CD4-positive, alpha-beta T cell (primary cell): Measurements from ENCODE around the gene RIPOR2. TPM values are rescaled to one million over a fixed set of nuclear protein-coding genes. Genes with fewer than 3 reads are reported as not detected.

ENCODE experiments used
- ATAC-seq: fragments of 200-7000 bp; cut with Tn5 transposase; one replicate; pipeline ENCODE4 v1.10.0; 2022; ENCODE audit warnings: mild to moderate bottlenecking; ENCODE audit not compliant: poor library complexity
- CTCF ChIA-PET: fragments of 350-600 bp; sonication (Branson Sonifier 250); formaldehyde crosslinking; loops from one replicate; lab custom pipeline; 2021; ENCODE audit warnings: antibody characterized with exemption, inconsistent platforms; lab: Charles Lee
- POLR2A ChIA-PET: fragments of 350-600 bp; sonication (Branson Sonifier 250); formaldehyde crosslinking; loops from one replicate; lab custom pipeline; 2021; ENCODE audit warnings: antibody characterized with exemption, inconsistent platforms; lab: Charles Lee
- DNase-seq, 14 experiments: peaks; one replicate each; pipeline ENCODE4 v3.0.0-alpha.2; 2013 to 2020; ENCODE audit warnings: mixed read lengths in 2 of 14
- H3K27ac ChIP-seq, 2 donors: one replicate each; pipeline versions ENCODE4 v1.5.1 to v1.7.0; 2013; ENCODE audit warnings: low read length in 2 of 2, low read depth in 1 of 2, mild to moderate bottlenecking in 1 of 2
- H3K27me3 ChIP-seq, 2 experiments: 1 replicate in 1 of 2; 2 replicates in 1 of 2; pipeline versions ENCODE4 v1.6.1 to v1.7.0; 2013; ENCODE audit warnings: low read length in 2 of 2, control low read depth in 1 of 2, mild to moderate bottlenecking in 1 of 2, moderate library complexity in 1 of 2; ENCODE audit not compliant: insufficient read depth in 2 of 2, control insufficient read depth in 1 of 2
- H3K36me3 ChIP-seq: one replicate; pipeline ENCODE4 v1.6.1; 2013; ENCODE audit warnings: low read length, control low read depth; ENCODE audit not compliant: insufficient read depth
- H3K4me1 ChIP-seq: one replicate; pipeline ENCODE4 v1.6.1; 2013; ENCODE audit warnings: low read length, control low read depth; ENCODE audit not compliant: insufficient read depth
- H3K4me3 ChIP-seq: one replicate; pipeline ENCODE4 v1.5.1; 2013; ENCODE audit warnings: mild to moderate bottlenecking, low read length, moderate library complexity
- H3K9me3 ChIP-seq, 2 experiments: 1 replicate in 1 of 2; 2 replicates in 1 of 2; pipeline versions ENCODE4 v1.6.1 to v1.7.0; 2013; ENCODE audit warnings: low read length in 2 of 2, mild to moderate bottlenecking in 2 of 2, control low read depth in 1 of 2, moderate library complexity in 1 of 2; ENCODE audit not compliant: control insufficient read depth in 1 of 2, insufficient read depth in 1 of 2
- H3K27ac Mint-ChIP-seq: one replicate; pipeline ENCODE4 v1.8.0; 2020; ENCODE audit warnings: mixed read lengths
- H3K27me3 Mint-ChIP-seq: one replicate; pipeline ENCODE4 v1.8.0; 2021; ENCODE audit warnings: mixed read lengths
- H3K36me3 Mint-ChIP-seq: one replicate; pipeline ENCODE4 v1.8.0; 2021; ENCODE audit warnings: low read depth, mixed read lengths
- H3K4me1 Mint-ChIP-seq: one replicate; pipeline ENCODE4 v1.8.0; 2021; ENCODE audit warnings: low read depth, mixed read lengths
- H3K4me3 Mint-ChIP-seq: one replicate; pipeline ENCODE4 v1.8.0; 2020; ENCODE audit warnings: mild to moderate bottlenecking, mixed read lengths
- H3K9me3 Mint-ChIP-seq: one replicate; pipeline ENCODE4 v1.8.0; 2020; ENCODE audit warnings: mixed read lengths
- intact Hi-C, 2 experiments: fragments of 100-400 bp; cut with DNase I in 1 of 2; cut with micrococcal nuclease in 1 of 2; formaldehyde crosslinking; loops; one replicate each; pipeline versions ENCODE4 v1.15.1 to v1.9.0; 2023 to 2025; cut with DNase I, micrococcal nuclease
- total RNA-seq, 174 experiments: library from RNA in 2 of 174; stranded (reverse) in 2 of 174; gene quantifications; one replicate each; pipeline ENCODE4 v1.2.3 and lab custom pipeline; 2021 to 2026
- TF ChIP-seq, protein P1 (sequence below): fragments of 200-600 bp; IDR thresholded peaks from one replicate; pipeline ENCODE4 v1.8.0; 2022; ENCODE audit warnings: antibody characterized with exemption, mild to moderate bottlenecking

The RIPOR2 gene
- total RNA-seq, 2 experiments from 2014 or later: 123 to 129 TPM

DNA sequence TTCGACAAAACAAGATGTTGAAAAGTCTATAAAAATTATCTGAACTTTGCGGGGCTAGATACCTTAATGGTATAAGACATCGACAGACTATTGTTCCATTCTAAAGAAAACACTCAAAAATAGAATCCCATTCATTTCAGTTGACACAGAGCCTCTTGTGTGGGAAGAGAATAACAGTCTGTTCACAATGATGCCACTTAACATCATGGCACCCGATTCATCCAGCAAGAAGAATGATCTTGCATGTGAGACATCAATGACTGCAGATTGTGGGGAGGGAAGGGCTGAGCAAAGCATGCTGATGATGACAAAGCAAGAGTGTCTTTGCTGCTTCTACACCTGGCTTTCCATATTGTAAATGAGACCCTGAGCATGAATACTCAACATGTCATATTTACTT is 87.3 kb downstream of the RIPOR2 start:
- DNase-seq: no peak
- Histone ChIP-seq H3K4me1 (peaks cover 26% of the 10 kb centered on the region), H3K27ac (no peak overlapping the region), H3K36me3 (peaks cover 98% of the 10 kb centered on the region), H3K4me3 (no peak overlapping the region), H3K27me3 (no peaks in the 10 kb centered on the region), H3K9me3 (no peaks in the 10 kb centered on the region)
- ChIA-PET POLR2A (interaction anchor here (0.6 kb wide), 1 partner anchor 147 kb away, joined by 3 read pairs; no protein-coding TSS in a partner anchor), CTCF (no interaction called here)
- no peaks in the 10 kb centered on the region for H3K27me3 Mint-ChIP-seq
- ATAC-seq: no peak
- TF ChIP-seq, protein P1, sequence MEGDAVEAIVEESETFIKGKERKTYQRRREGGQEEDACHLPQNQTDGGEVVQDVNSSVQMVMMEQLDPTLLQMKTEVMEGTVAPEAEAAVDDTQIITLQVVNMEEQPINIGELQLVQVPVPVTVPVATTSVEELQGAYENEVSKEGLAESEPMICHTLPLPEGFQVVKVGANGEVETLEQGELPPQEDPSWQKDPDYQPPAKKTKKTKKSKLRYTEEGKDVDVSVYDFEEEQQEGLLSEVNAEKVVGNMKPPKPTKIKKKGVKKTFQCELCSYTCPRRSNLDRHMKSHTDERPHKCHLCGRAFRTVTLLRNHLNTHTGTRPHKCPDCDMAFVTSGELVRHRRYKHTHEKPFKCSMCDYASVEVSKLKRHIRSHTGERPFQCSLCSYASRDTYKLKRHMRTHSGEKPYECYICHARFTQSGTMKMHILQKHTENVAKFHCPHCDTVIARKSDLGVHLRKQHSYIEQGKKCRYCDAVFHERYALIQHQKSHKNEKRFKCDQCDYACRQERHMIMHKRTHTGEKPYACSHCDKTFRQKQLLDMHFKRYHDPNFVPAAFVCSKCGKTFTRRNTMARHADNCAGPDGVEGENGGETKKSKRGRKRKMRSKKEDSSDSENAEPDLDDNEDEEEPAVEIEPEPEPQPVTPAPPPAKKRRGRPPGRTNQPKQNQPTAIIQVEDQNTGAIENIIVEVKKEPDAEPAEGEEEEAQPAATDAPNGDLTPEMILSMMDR: no peak
- intact Hi-C loops: loop anchor here in 1 of 2 experiments (2.0 kb wide), 1 partner anchor 146 kb away; no protein-coding TSS in a partner anchor
- peak overlapping the region; percentile 87 for H3K27ac Mint-ChIP-seq
- no peak overlapping the region for H3K4me3 Mint-ChIP-seq
- H3K4me1 Mint-ChIP-seq: peaks cover 60% of the 10 kb centered on the region
- H3K36me3 Mint-ChIP-seq: peaks cover 97% of the 10 kb centered on the region
- no peaks in the 10 kb centered on the region for H3K9me3 Mint-ChIP-seq

DNA sequence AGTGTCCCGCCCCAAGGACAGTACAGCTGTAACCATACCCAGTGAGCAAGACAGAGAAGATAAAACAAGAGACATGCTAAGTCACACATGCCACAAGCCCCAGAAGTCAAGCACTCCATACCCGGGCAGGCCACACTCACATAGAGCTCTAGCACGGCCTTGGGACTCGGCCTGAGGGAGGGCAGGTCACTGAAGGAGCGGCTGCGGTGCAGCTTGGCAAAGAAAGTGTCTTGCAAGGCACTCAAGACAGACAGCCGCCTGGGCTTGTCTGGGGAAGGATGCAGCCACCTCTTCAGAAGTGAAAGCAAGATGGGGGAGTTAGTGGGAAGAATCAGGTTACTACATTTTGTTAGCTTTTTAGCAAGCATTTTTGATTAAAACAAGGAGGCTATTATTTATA is 88.4 kb downstream of the RIPOR2 start:
- Histone ChIP-seq H3K36me3 (peaks cover 98% of the 10 kb centered on the region), H3K27ac (no peak overlapping the region), H3K4me3 (no peak overlapping the region), H3K4me1 (peaks cover 33% of the 10 kb centered on the region), H3K9me3 (no peaks in the 10 kb centered on the region), H3K27me3 (no peaks in the 10 kb centered on the region)
- no peaks in the 10 kb centered on the region for H3K9me3 Mint-ChIP-seq
- DNase-seq (no peak), ATAC-seq (no peak)
- H3K4me1 Mint-ChIP-seq: peaks cover 61% of the 10 kb centered on the region
- TF ChIP-seq, protein P1: no peak
- intact Hi-C loops: no loop called here
- H3K27ac Mint-ChIP-seq: peak overlapping the region; percentile 87
- POLR2A ChIA-PET: interaction anchor here (0.7 to 1.0 kb wide), 2 partner anchors 9 to 15 kb away, joined by 3 to 4 read pairs; no protein-coding TSS in a partner anchor
- no peak overlapping the region for H3K4me3 Mint-ChIP-seq
- CTCF ChIA-PET: interaction anchor here (0.8 to 2.5 kb wide), 3 partner anchors 8 to 170 kb away, joined by 3 to 15 read pairs (median 14); no protein-coding TSS in a partner anchor
- peaks cover 97% of the 10 kb centered on the region for H3K36me3 Mint-ChIP-seq
- no peaks in the 10 kb centered on the region for H3K27me3 Mint-ChIP-seq

DNA sequence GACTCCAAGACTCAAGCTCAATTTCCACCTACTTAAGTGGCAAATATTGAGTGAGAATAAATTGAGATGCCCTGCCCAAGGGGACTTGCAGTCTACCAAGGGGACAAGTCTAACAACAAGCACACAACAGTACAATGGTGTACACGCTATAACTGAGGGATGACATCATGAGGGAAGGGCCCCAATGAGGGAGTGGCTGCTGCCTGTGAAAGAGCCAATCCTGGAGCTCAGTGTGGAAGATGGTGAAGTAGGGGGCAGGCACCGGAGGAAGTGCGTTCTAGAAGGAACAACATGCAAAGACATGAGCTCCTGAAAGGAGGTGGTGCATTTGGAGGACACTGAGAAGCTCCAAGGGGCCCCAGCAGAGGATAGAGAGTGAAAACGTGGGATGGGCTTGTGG is 90.2 kb downstream of the RIPOR2 start:
- H3K36me3 ChIP-seq: peaks cover 99% of the 10 kb centered on the region
- ATAC-seq (peak; percentile 69), DNase-seq (peak in 1 of 14 experiments; percentile 29)
- Mint-ChIP-seq H3K27me3 (no peaks in the 10 kb centered on the region), H3K9me3 (no peaks in the 10 kb centered on the region), H3K36me3 (peaks cover 100% of the 10 kb centered on the region), H3K4me3 (no peak overlapping the region), H3K27ac (peak overlapping the region; percentile 87), H3K4me1 (peaks cover 73% of the 10 kb centered on the region)
- TF ChIP-seq, protein P1: no peak
- H3K9me3 ChIP-seq: no peaks in the 10 kb centered on the region
- no peaks in the 10 kb centered on the region for H3K27me3 ChIP-seq
- peaks cover 50% of the 10 kb centered on the region for H3K4me1 ChIP-seq
- intact Hi-C loops: no loop called here
- ChIA-PET POLR2A (interaction anchor here (0.7 to 2.4 kb wide), 9 partner anchors 9 to 182 kb away, joined by 3 to 7 read pairs (median 4); no protein-coding TSS in a partner anchor), CTCF (interaction anchor here (1.2 to 2.5 kb wide), 4 partner anchors 10 to 172 kb away, joined by 3 to 15 read pairs (median 9); no protein-coding TSS in a partner anchor)
- H3K4me3 ChIP-seq: no peak overlapping the region
- H3K27ac ChIP-seq: peak overlapping the region; percentile 16 to 46
